22Rv1 (cell line): ENCODE data around the gene IGSF21.

Experiments
- H3K27ac ChIP-seq: fragments of 450-650 bp; 2 replicates; pipeline ENCODE4 v1.5.1; 2017
- ZFX ChIP-seq: fragments of 450-650 bp; IDR thresholded peaks from 2 replicates; pipeline ENCODE4 v1.6.1; 2017; ENCODE audit warnings: antibody characterized with exemption, borderline replicate concordance
- TF ChIP-seq, protein P1 (sequence below): fragments of 450-650 bp; IDR thresholded peaks from 2 replicates; pipeline ENCODE4 v1.5.1; 2017; ENCODE audit warnings: mild to moderate bottlenecking

Gene IGSF21

GRCh38 chr1:18238190-18238589 is 130.6 kb downstream of the IGSF21 start:
- TF ChIP-seq ZFX: no peak
- TF ChIP-seq, protein P1, sequence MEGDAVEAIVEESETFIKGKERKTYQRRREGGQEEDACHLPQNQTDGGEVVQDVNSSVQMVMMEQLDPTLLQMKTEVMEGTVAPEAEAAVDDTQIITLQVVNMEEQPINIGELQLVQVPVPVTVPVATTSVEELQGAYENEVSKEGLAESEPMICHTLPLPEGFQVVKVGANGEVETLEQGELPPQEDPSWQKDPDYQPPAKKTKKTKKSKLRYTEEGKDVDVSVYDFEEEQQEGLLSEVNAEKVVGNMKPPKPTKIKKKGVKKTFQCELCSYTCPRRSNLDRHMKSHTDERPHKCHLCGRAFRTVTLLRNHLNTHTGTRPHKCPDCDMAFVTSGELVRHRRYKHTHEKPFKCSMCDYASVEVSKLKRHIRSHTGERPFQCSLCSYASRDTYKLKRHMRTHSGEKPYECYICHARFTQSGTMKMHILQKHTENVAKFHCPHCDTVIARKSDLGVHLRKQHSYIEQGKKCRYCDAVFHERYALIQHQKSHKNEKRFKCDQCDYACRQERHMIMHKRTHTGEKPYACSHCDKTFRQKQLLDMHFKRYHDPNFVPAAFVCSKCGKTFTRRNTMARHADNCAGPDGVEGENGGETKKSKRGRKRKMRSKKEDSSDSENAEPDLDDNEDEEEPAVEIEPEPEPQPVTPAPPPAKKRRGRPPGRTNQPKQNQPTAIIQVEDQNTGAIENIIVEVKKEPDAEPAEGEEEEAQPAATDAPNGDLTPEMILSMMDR: no peak
- H3K27ac ChIP-seq: no peak overlapping the region

DNA sequence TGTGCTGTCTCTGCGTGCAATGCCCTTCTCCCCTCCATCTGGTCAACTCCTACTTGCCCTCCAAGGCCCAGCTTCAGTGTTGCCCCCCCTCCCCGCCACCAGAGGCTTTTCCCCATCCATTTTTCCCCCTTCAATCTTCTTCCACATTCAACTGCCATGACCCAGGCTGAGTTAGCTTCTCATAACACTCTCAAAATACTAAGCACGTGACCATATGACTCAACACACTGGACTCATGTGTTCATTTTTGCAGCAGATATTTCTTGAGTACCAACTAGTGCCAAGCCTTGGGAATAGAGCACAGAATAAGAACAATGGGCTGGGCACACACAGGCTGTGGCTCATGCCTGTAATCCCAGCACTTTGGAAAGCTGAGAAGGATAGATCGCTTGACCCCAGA is 132.1 kb downstream of the IGSF21 start:
- H3K27ac ChIP-seq: no peak overlapping the region
- no peak for TF ChIP-seq ZFX
- TF ChIP-seq, protein P1: no peak

DNA sequence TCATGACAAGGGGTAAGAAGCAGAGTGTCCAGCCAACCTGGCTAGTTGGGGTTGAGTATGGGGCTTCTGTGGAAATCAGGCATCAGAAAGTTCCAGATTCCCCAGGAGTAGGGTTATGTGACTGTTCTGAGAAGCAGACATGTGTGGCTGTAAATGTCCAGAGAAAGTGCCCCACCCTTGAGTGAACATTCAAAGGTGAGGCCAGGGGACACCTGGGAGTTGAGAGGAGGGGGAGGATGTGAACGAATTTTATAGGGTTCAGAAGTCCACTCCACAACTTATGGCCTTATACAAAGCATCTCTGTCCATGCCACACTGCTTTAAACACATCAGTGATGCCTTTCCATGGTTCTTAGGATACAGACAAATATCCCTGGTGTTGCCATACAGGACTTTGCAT is 133.3 kb downstream of the IGSF21 start:
- no peak overlapping the region for H3K27ac ChIP-seq
- TF ChIP-seq ZFX: no peak
- TF ChIP-seq, protein P1: no peak

DNA sequence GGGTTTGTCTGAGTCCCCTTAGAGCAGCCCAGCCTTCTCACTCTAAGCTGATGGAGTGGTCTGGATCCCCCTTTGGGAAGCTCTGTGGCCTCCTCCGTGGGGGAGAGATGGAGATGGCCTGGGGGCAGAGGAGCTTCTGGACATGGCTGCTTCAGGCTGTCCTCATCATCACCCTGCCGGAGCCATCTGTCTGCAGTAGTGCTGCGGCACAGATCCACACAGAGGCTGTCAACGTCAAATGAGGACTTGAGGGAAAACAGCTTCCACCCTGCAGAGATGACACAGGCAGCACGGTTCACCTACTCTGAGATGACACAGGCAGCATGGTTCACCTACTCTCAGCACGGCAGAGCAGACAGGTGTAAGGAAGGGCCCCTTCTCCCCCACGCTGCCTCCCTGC is 134.3 kb downstream of the IGSF21 start:
- H3K27ac ChIP-seq: no peak overlapping the region
- TF ChIP-seq, protein P1: no peak
- TF ChIP-seq ZFX: no peak

- no peak for TF ChIP-seq ZFX
- TF ChIP-seq, protein P1: no peak
- H3K27ac ChIP-seq: no peak overlapping the region
Measured at GRCh38 chr1:18243503-18244175, 136.0 kb downstream of the IGSF21 start.

GRCh38 chr1:18244762-18245161 is 137.2 kb downstream of the IGSF21 start:
- TF ChIP-seq, protein P1: no peak
- TF ChIP-seq ZFX: no peak
- no peak overlapping the region for H3K27ac ChIP-seq

DNA sequence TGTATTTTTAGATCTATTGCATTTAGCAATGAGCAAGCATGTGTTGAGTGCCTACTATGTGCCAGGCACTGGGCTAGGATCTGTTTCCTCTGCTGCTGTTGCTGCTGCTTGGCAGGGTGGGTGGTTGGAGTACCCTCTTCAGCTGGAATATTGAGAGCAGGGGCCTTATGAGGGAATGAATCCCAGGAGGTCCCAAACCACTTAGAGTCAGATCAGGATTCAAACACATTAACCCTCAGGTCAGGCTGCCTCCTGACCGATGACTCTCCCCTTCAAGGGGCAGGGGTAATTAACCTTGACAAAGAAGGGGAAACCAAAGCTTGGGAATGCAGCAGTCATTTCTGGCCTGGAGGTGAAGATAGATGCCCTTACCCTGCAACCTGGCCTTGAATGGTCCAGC is 138.0 kb downstream of the IGSF21 start:
- no peak for TF ChIP-seq ZFX
- TF ChIP-seq, protein P1: no peak
- no peak overlapping the region for H3K27ac ChIP-seq
